T-helper 17 cell (primary cell): Measurements from ENCODE around the gene COL10A1. TPM values are rescaled to one million over a fixed set of nuclear protein-coding genes. Genes with fewer than 3 reads are reported as not detected.

ENCODE experiments used
- ATAC-seq: fragments of 150-1000 bp; cut with Tn5 transposase; 2 replicates; pipeline ENCODE4 v1.10.0; 2021; ENCODE audit warnings: mild to moderate bottlenecking, moderate library complexity
- DNase-seq, 3 donors: peaks; one replicate each; pipeline versions ENCODE4 v3.0.0 to v3.0.0-alpha.2; 2020 to 2021
- H3K9me3 ChIP-seq: one replicate; pipeline ENCODE4 v1.7.0; 2013; ENCODE audit warnings: low read length, mild to moderate bottlenecking; ENCODE audit not compliant: control insufficient read depth, poor library complexity, severe bottlenecking
- H3K27ac Mint-ChIP-seq: one replicate; pipeline ENCODE4 v1.8.0; 2022; ENCODE audit warnings: mild to moderate bottlenecking, moderate library complexity, mixed read lengths
- H3K27me3 Mint-ChIP-seq: one replicate; pipeline ENCODE4 v1.8.0; 2022; ENCODE audit warnings: mixed read lengths
- H3K36me3 Mint-ChIP-seq: one replicate; pipeline ENCODE4 v1.8.0; 2022; ENCODE audit warnings: low read depth, mixed read lengths
- H3K4me1 Mint-ChIP-seq: one replicate; pipeline ENCODE4 v1.8.0; 2022; ENCODE audit warnings: mild to moderate bottlenecking, mixed read lengths
- H3K4me3 Mint-ChIP-seq: one replicate; pipeline ENCODE4 v1.8.0; 2022; ENCODE audit warnings: mild to moderate bottlenecking, moderate library complexity, mixed read lengths
- total RNA-seq, 4 donors: library from RNA in 2 of 4; stranded (reverse) in 2 of 4; gene quantifications; one replicate each; pipeline ENCODE4 v1.2.3 and lab custom pipeline; 2022 to 2026

Gene COL10A1
- total RNA-seq, 2 donors from 2014 or later = 0.34 TPM; not detected in 1

DNA sequence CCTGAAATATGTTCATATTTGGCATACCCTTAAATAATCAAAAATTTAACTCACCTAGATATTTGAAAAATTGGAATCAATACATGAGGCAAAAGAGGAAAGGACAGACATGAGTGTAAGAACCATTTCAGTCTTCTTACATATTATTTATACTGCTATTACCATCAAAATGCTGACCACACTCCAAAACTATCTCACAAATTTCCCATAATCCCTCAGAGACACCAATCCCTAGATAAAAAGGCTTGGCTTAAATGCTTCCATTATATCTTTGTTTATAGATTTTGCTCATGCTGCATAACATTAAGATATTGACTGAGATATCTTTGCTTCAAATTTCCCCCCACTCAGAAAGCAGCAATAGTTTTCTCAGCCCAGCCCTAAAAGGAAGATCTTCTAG is 37.0 kb downstream of the COL10A1 start:
- no peak overlapping the region for H3K4me3 Mint-ChIP-seq
- peaks cover 3% of the 10 kb centered on the region for H3K36me3 Mint-ChIP-seq
- H3K9me3 ChIP-seq = no peaks in the 10 kb centered on the region
- ATAC-seq (no peak), DNase-seq (no peak)
- H3K27ac Mint-ChIP-seq = no peak overlapping the region
- peaks cover 20% of the 10 kb centered on the region for H3K27me3 Mint-ChIP-seq
- H3K4me1 Mint-ChIP-seq = peaks cover 3% of the 10 kb centered on the region

DNA sequence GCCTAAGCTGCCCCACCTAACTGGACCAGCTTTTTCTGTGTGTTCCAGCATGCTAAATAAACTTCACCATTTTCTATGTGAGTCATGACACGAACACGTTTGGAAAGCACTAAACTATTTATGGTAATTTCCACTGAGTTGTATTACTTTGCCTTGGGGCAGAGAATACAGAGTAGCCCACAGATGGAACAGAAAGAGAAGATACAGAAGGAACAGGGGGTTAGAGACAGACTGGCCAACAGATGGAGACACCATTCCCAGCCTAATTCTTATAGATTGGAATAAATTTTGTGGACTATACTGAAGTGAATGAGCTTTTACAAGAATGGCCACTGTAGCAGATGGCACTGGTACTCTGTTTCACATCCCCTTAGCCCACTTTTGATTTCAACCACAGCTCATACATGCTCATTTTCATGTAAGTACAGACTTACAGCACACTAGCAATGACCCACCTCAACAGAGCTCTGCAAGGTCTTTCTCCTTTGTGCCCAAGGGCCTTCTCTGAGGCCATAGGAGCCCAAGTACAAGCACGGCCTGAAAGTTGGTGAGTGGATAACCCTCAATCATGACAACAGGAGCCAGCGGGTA is 38.4 kb downstream of the COL10A1 start:
- Mint-ChIP-seq H3K27me3 (peaks cover 22% of the 10 kb centered on the region), H3K4me3 (no peak overlapping the region), H3K27ac (no peak overlapping the region)

DNA sequence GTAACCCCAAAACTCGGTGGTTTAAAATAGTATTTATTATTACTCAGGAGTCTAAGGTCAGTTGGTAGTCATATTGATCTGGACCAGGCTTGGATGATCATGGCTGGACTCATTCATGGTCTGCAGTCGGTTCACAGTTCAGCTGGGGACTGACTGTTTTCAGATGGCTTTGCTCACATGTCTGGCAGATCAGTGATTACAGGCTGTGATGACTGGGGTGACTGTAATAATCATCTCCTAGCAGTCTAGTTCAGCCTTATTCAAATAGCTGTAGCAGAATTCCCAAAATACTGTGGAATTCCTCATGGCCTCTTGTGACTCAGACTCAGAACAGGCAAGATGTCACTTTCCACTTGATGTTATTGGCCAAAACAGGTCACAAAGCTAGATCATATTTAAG is 41.6 kb downstream of the COL10A1 start:
- DNase-seq (no peak), ATAC-seq (no peak)
- Mint-ChIP-seq H3K36me3 (peaks cover 5% of the 10 kb centered on the region), H3K4me3 (no peak overlapping the region), H3K27me3 (peaks cover 24% of the 10 kb centered on the region), H3K27ac (no peak overlapping the region), H3K4me1 (no peaks in the 10 kb centered on the region)
- H3K9me3 ChIP-seq = no peaks in the 10 kb centered on the region

More for the DNA sequence above, 38.4 kb downstream of the COL10A1 start:
- H3K9me3 ChIP-seq = no peaks in the 10 kb centered on the region
- Mint-ChIP-seq H3K36me3 (peaks cover 5% of the 10 kb centered on the region), H3K4me1 (peaks cover 3% of the 10 kb centered on the region)
- DNase-seq (no peak), ATAC-seq (no peak)

DNA sequence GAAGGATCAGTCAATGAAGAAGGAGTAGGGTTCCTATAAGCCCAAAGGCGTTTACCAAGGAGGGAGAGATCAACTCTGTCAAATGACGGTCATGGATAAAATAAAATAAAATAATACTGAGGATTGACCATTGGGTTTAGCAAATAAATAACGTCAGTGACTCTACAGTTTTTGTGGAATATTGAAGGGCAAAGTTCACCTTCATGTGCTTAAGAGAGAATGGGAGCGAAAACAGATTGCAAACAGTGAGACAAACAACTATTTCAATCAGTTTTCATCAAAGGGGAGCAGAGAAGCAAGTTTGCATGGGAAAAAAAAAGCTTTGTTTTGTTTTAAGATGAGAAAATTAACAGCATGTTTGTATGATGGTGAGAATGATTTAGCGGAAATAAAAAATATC is 42.9 kb downstream of the COL10A1 start:
- no peaks in the 10 kb centered on the region for H3K9me3 ChIP-seq
- Mint-ChIP-seq H3K4me1 (no peaks in the 10 kb centered on the region), H3K27ac (no peak overlapping the region), H3K36me3 (peaks cover 5% of the 10 kb centered on the region), H3K27me3 (peaks cover 34% of the 10 kb centered on the region), H3K4me3 (no peak overlapping the region)
- DNase-seq = no peak
- no peak for ATAC-seq

DNA sequence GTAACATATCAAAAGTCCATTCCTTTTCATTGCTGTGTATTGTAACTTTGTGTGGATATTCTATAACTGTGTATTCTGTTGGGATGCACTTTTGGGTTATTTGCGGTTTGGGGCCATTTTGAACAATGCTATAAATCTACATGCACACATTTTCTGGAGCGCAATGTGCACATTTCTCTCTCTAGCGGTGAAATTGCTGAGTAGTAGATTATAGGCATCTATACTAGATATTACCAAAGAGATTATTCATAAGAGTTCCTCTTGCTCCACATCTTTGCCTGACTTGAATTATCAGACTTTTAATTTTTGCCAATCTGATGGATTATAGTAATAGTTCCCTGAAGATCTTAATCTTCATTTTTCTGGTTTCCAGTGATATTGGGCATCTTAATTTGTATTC is 47.0 kb downstream of the COL10A1 start:
- no peaks in the 10 kb centered on the region for H3K9me3 ChIP-seq
- Mint-ChIP-seq H3K4me3 (no peak overlapping the region), H3K36me3 (peaks cover 2% of the 10 kb centered on the region), H3K27me3 (peaks cover 34% of the 10 kb centered on the region), H3K27ac (no peak overlapping the region), H3K4me1 (peaks cover 2% of the 10 kb centered on the region)
- DNase-seq (no peak), ATAC-seq (no peak)

DNA sequence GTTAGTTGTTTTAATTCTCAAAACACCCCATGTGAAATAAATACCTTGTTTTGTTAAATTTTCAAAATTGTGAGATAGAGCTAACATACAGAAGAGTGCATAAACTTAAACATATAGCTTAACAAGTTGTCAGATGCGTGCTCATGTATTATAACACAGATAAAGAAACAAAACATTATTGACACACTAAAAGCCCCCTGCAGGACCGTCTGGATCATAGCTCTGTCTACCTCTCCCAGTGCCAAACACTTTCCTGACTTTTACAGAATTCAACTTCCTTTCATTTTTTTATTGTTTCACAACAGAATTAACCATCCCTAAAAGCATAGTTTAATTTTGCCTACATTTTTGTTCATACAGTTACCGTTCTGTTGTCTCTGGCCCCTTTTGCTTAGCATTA is 47.4 kb downstream of the COL10A1 start:
- Mint-ChIP-seq H3K36me3 (peaks cover 2% of the 10 kb centered on the region), H3K4me1 (peaks cover 2% of the 10 kb centered on the region), H3K4me3 (no peak overlapping the region), H3K27ac (no peak overlapping the region), H3K27me3 (peaks cover 34% of the 10 kb centered on the region)
- ATAC-seq (no peak), DNase-seq (no peak)
- no peaks in the 10 kb centered on the region for H3K9me3 ChIP-seq

DNA sequence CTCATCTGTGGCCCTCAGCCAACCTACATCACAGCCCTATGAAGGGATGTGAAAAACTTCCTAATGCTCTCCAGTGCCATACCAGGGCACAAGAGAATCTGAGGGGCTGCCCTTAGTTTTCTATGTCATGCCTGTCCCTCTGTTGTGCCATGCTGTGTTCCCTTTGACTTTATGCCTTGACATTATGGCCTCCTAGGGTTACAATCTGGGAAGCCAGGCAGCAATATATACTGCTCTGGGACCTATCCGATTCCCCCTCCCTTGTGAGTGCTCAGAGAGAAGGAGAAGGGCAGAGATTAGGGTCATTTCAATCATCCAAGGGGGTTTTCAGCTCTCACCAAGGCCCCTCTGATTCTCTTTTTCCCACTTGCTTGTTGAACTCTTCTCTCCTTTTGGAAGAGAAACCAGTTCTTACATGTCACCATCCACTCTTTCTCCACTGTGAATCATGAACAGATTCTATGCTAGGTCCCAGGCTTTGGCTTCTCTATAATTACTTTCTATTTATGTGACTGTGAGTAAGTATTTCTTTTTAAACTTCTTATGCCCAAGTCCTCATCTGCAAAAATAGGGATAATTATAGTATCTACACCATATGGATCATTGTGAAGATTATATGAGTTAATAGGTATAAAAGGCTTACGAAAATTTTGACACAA is 51.1 kb downstream of the COL10A1 start:
- Mint-ChIP-seq H3K27me3 (peaks cover 16% of the 10 kb centered on the region), H3K4me1 (peaks cover 2% of the 10 kb centered on the region), H3K36me3 (no peaks in the 10 kb centered on the region), H3K27ac (no peak overlapping the region), H3K4me3 (no peak overlapping the region)
- ATAC-seq = no peak
- H3K9me3 ChIP-seq = no peaks in the 10 kb centered on the region
- no peak for DNase-seq

DNA sequence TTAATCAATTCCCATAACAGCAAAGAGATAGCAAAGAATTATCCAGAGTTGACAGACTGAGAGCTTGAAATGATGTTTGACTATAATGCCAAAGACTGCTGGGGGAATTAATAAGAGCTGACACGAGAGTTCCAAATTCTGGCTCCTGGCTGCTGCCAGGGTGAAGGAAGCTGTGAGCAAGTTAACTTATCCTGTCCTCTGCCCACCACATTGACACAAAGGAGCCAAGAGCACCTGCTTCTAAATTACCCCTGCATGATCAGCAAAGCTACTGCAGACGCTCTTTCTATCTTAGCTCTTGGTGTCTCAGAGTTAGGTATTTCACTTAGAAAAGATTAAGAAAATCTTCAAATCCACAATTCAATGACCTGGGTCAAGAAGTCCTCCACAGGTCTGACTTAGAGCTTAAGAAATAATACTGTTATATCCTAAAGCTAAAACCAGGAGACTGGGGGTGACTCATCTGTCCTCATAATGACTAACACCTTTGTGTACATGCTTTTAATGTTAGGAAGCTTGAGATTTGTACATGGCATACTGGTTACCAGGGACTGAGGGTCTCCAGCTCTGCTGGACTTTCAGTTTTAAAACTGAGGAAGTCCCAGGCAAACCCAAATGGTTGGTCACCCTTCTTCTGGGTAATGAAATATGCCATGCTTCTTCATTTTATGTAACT is 52.0 kb downstream of the COL10A1 start:
- H3K4me1 Mint-ChIP-seq = peaks cover 2% of the 10 kb centered on the region
- no peak overlapping the region for H3K4me3 Mint-ChIP-seq
- no peak for DNase-seq
- H3K9me3 ChIP-seq = no peaks in the 10 kb centered on the region
- peaks cover 14% of the 10 kb centered on the region for H3K27me3 Mint-ChIP-seq
- no peak for ATAC-seq
- H3K36me3 Mint-ChIP-seq = no peaks in the 10 kb centered on the region
- no peak overlapping the region for H3K27ac Mint-ChIP-seq

DNA sequence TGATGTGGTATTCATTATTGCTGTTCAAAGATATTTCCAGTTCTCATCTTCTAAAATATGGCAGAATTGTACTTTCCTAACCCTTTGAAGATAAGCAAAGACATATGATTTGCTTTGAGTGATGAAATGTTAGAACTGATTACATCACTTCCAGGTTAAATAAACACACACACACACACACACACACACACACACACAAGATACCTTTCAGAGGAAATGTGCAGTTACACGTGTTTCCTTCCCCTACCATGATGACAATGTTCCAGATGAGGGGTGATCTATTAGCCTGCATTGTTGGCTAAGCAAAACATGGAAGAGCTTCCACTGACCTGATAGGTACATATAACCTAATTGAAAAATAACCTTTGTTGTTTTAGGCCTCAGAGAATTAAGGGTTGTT is 53.6 kb downstream of the COL10A1 start:
- Mint-ChIP-seq H3K36me3 (no peaks in the 10 kb centered on the region), H3K4me1 (peaks cover under 1% of the 10 kb centered on the region), H3K27me3 (peaks cover 9% of the 10 kb centered on the region), H3K4me3 (no peak overlapping the region), H3K27ac (no peak overlapping the region)
- no peaks in the 10 kb centered on the region for H3K9me3 ChIP-seq
- ATAC-seq (no peak), DNase-seq (no peak)

DNA sequence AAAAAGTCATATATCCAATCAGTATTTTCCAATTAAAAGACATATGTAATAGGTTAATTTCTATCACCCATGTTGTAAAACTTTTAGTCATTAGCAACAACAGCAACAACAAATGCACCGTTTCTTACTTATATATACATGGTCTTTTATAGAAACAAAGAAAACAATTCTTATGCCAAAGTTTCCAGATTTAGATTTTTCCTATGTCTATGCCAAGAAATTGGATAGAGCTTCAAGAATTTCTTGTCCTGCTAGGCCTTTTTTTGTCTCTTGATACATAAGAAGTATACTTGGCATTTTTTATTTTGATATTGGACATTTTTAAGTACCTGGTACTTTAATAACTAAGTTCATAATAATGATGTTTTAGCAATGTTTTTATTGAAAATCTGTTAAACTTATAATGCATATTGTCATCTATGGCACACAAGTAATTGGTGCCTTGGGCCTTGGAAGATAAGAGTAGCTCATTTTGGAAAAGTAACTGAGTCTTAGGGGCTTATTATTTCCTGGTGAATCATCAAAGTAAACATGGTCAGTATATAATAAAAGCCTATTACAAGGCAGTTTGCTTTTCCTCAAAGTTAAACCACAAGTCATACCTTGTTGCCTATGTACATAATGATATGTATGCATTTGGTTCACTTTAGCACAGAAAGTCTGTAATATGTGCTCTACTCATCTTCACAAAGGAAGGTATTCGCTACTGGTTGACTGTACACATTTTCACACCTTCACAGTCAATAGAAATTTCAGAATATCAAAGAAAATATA is 55.1 kb downstream of the COL10A1 start:
- ATAC-seq = no peak

DNA sequence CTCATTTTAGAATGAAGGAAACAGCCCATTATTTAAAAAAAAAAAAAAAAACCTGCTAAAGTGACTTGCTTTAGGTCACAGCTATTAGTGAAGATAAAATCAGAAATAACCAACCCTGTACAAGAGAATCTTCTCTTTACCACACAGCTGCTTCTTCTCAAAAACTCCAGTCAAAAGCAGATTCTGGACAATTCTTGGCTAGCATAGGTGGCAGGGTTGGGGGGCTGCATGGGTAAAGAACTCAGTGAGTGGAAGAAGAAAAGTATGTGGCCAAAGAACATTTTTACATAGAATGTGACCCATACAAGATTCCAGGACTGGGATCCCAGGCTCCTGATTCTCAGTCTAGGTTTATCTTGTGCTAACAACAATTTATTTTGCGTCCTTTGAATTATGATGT is 55.8 kb downstream of the COL10A1 start:
- Mint-ChIP-seq H3K27ac (no peak overlapping the region), H3K4me1 (no peaks in the 10 kb centered on the region), H3K36me3 (no peaks in the 10 kb centered on the region), H3K4me3 (no peak overlapping the region), H3K27me3 (peaks cover 12% of the 10 kb centered on the region)
- ATAC-seq (no peak), DNase-seq (no peak)
- no peaks in the 10 kb centered on the region for H3K9me3 ChIP-seq

More for the DNA sequence above, 55.1 kb downstream of the COL10A1 start:
- H3K4me3 Mint-ChIP-seq = no peak overlapping the region
- DNase-seq = no peak
- H3K27me3 Mint-ChIP-seq = peaks cover 6% of the 10 kb centered on the region
- no peaks in the 10 kb centered on the region for H3K36me3 Mint-ChIP-seq
- H3K9me3 ChIP-seq = no peaks in the 10 kb centered on the region
- H3K4me1 Mint-ChIP-seq = no peaks in the 10 kb centered on the region
- H3K27ac Mint-ChIP-seq = no peak overlapping the region
